Left lung (tissue), 10 donors: Measurements from ENCODE around the gene BNC2. TPM values are rescaled to one million over a fixed set of nuclear protein-coding genes. Genes with fewer than 3 reads are reported as not detected.
A peak's percentile ranks its signal among the peaks of the same experiment; 100 is the strongest.

Experiments
- ATAC-seq: fragments of 200-7000 bp; cut with Tn5 transposase; one replicate; pipeline ENCODE4 v1.9.1; 2020; ENCODE audit warnings: moderate library complexity
- DNase-seq, 4 donors: peaks; one replicate each; pipeline ENCODE4 v3.0.0-alpha.2; 2013 to 2020
- H3K27ac ChIP-seq, 2 donors: fragments of 200-600 bp; sonication (generic) in 1 of 2; one replicate each; pipeline versions ENCODE4 v1.5.0 to v1.8.0; 2020 to 2021
- H3K27me3 ChIP-seq, 2 donors: fragments of 200-600 bp; sonication (generic) in 1 of 2; one replicate each; pipeline versions ENCODE4 v1.5.0 to v1.8.0; 2020 to 2021
- H3K36me3 ChIP-seq, 2 donors: fragments of 200-600 bp; sonication (generic) in 1 of 2; one replicate each; pipeline versions ENCODE4 v1.5.0 to v1.8.0; 2020 to 2021
- H3K4me1 ChIP-seq, 2 donors: fragments of 200-600 bp; one replicate each; pipeline ENCODE4 v1.8.0; 2021
- H3K4me3 ChIP-seq, 2 donors: fragments of 200-600 bp; sonication (generic) in 1 of 2; one replicate each; pipeline versions ENCODE4 v1.5.0 to v1.8.0; 2020 to 2021; ENCODE audit warnings: mild to moderate bottlenecking in 1 of 2
- H3K9me3 ChIP-seq, 2 donors: fragments of 200-600 bp; sonication (generic) in 1 of 2; one replicate each; pipeline versions ENCODE4 v1.5.0 to v1.8.0; 2020 to 2021
- CTCF ChIP-seq, 2 donors: fragments of 200-600 bp; sonication (generic) in 1 of 2; IDR thresholded peaks; one replicate each; pipeline versions ENCODE4 v1.5.0 to v1.8.0; 2021; ENCODE audit warnings: antibody characterized with exemption in 2 of 2
- intact Hi-C, 2 donors: fragments of 100-400 bp; cut with DNase I; formaldehyde crosslinking; loops; one replicate each; pipeline versions ENCODE4 v1.11.2 to v1.14.2; 2022
- polyA plus RNA-seq, 6 donors: library from polyadenylated mRNA; unstranded; fragments of 120-200 nt; gene quantifications; one replicate each; pipeline ENCODE4 v1.2.1, GENCODE V29; 2013; ENCODE audit not compliant: insufficient read length in 6 of 6
- total RNA-seq, 2 donors: library from RNA; stranded (reverse); fragmentation: NEBNext Ultra II Directional; extraction: Animal tissue kit (Norgen Biotek cat#: 25700); gene quantifications; one replicate each; pipeline ENCODE4 v1.2.1, GENCODE V29; 2021
- donor health status: DM: no; HTN: yes; CAD: no.
- donor health status: DM: no; HTN: no; CAD: no.

Gene BNC2
- total and polyA plus RNA-seq, 8 donors: 9.6 to 19.3 (median 12.9) TPM

GRCh38 chr9:16563446-16563845 lies 307.0 kb downstream of the BNC2 start:
- H3K4me3 ChIP-seq: no peak overlapping the region
- ATAC-seq (no peak), DNase-seq (no peak)
- TF ChIP-seq CTCF (IDR thresholded peaks at IDR 0.05): no peak
- H3K9me3 ChIP-seq: no peaks in the 10 kb centered on the region
- no peaks in the 10 kb centered on the region for H3K36me3 ChIP-seq
- H3K27ac ChIP-seq: no peak overlapping the region
- intact Hi-C loops: no loop called here
- no peaks in the 10 kb centered on the region for H3K4me1 ChIP-seq
- H3K27me3 ChIP-seq: no peaks in the 10 kb centered on the region

- H3K4me3 ChIP-seq: no peak overlapping the region
- no peaks in the 10 kb centered on the region for H3K9me3 ChIP-seq
- H3K27me3 ChIP-seq: no peaks in the 10 kb centered on the region
- no peak for TF ChIP-seq CTCF (IDR thresholded peaks at IDR 0.05)
- no peaks in the 10 kb centered on the region for H3K4me1 ChIP-seq
- H3K27ac ChIP-seq: no peak overlapping the region
- no peak for DNase-seq
- intact Hi-C loops: no loop called here
- no peak for ATAC-seq
- H3K36me3 ChIP-seq: no peaks in the 10 kb centered on the region
Measured at GRCh38 chr9:16561121-16561520, 309.3 kb downstream of the BNC2 start.

- no peak overlapping the region for H3K27ac ChIP-seq
- H3K27me3 ChIP-seq: no peaks in the 10 kb centered on the region
- no peaks in the 10 kb centered on the region for H3K4me1 ChIP-seq
- no peak for TF ChIP-seq CTCF (IDR thresholded peaks at IDR 0.05)
- intact Hi-C loops: no loop called here
- no peak for ATAC-seq
- no peaks in the 10 kb centered on the region for H3K9me3 ChIP-seq
- no peak overlapping the region for H3K4me3 ChIP-seq
- DNase-seq: no peak
- H3K36me3 ChIP-seq: no peaks in the 10 kb centered on the region
Measured at GRCh38 chr9:16559418-16560188, 310.9 kb downstream of the BNC2 start.

GRCh38 chr9:16555802-16556201 lies 314.7 kb downstream of the BNC2 start:
- Histone ChIP-seq H3K4me3 (no peak overlapping the region), H3K4me1 (peaks cover 0 to 2% of the 10 kb centered on the region in 2 donors), H3K9me3 (no peaks in the 10 kb centered on the region), H3K36me3 (no peaks in the 10 kb centered on the region), H3K27ac (no peak overlapping the region), H3K27me3 (no peaks in the 10 kb centered on the region)
- no peak for TF ChIP-seq CTCF (IDR thresholded peaks at IDR 0.05)
- DNase-seq (no peak), ATAC-seq (no peak)
- intact Hi-C loops: no loop called here

- intact Hi-C loops: no loop called here
- Histone ChIP-seq H3K27me3 (no peaks in the 10 kb centered on the region), H3K27ac (no peak overlapping the region), H3K4me1 (peaks cover 0 to 2% of the 10 kb centered on the region in 2 donors), H3K4me3 (no peak overlapping the region), H3K36me3 (no peaks in the 10 kb centered on the region), H3K9me3 (no peaks in the 10 kb centered on the region)
- DNase-seq (no peak), ATAC-seq (peak; percentile 29)
- TF ChIP-seq CTCF (IDR thresholded peaks at IDR 0.05): no peak
Measured at GRCh38 chr9:16553869-16554540, 316.5 kb downstream of the BNC2 start.
